Fibroblast of the aortic adventitia (primary cell): ENCODE measurements around the gene CUX1. TPM values are rescaled to one million over a fixed set of nuclear protein-coding genes. Genes with fewer than 3 reads are reported as not detected.

ENCODE experiments used
- DNase-seq: peaks from one replicate; pipeline ENCODE4 v3.0.0-alpha.2; 2010; ENCODE audit warnings: low read depth
- H3K4me3 ChIP-seq: 2 replicates; pipeline ENCODE4 v1.5.1; 2011; ENCODE audit warnings: low read depth, mild to moderate bottlenecking, control low read depth, low read length, moderate library complexity
- CTCF ChIP-seq: IDR thresholded peaks from 2 replicates; pipeline ENCODE4 v1.5.1; 2011; ENCODE audit warnings: mild to moderate bottlenecking, low read length, control low read depth, inconsistent platforms; ENCODE audit not compliant: insufficient read depth
- total RNA-seq: library from RNA; depleted of rRNA; stranded (reverse); fragments of >200 nt; gene quantifications from 2 replicates; pipeline ENCODE4 v1.2.3, GENCODE V29; 2012; ENCODE audit warnings: low replicate concordance

The CUX1 gene
- total RNA-seq, 1 donor = 44.2 TPM

- no peak overlapping the region for H3K4me3 ChIP-seq
- TF ChIP-seq CTCF = no peak
- DNase-seq = no peak
Measured at GRCh38 chr7:102192790-102193189, 375.4 kb downstream of the CUX1 start.

GRCh38 chr7:102193806-102194205 is 376.4 kb downstream of the CUX1 start:
- no peak for DNase-seq

GRCh38 chr7:102195361-102195760 is 377.9 kb downstream of the CUX1 start:
- DNase-seq = no peak
- TF ChIP-seq CTCF = no peak
- no peak overlapping the region for H3K4me3 ChIP-seq

More at GRCh38 chr7:102193806-102194205, 376.4 kb downstream of the CUX1 start:
- TF ChIP-seq CTCF = no peak
- H3K4me3 ChIP-seq = no peak overlapping the region

GRCh38 chr7:102196028-102196427 is 378.6 kb downstream of the CUX1 start:
- no peak for DNase-seq
- no peak overlapping the region for H3K4me3 ChIP-seq
- no peak for TF ChIP-seq CTCF

- TF ChIP-seq CTCF = no peak
- DNase-seq = no peak
- no peak overlapping the region for H3K4me3 ChIP-seq
Measured at GRCh38 chr7:102197161-102197560, 379.7 kb downstream of the CUX1 start.

GRCh38 chr7:102197599-102197998 is 380.2 kb downstream of the CUX1 start:
- no peak overlapping the region for H3K4me3 ChIP-seq
- no peak for TF ChIP-seq CTCF
- no peak for DNase-seq

- DNase-seq = no peak
- TF ChIP-seq CTCF = no peak
- no peak overlapping the region for H3K4me3 ChIP-seq
Measured at GRCh38 chr7:102198417-102198956, 381.1 kb downstream of the CUX1 start.
